CD4-positive, alpha-beta T cell (primary cell): ENCODE results near the gene SNAPC3. TPM values are rescaled to one million over a fixed set of nuclear protein-coding genes. Genes with fewer than 3 reads are reported as not detected.

Source experiments
- ATAC-seq: fragments of 200-7000 bp; cut with Tn5 transposase; one replicate; pipeline ENCODE4 v1.10.0; 2022; ENCODE audit warnings: mild to moderate bottlenecking; ENCODE audit not compliant: poor library complexity
- CTCF ChIA-PET: fragments of 350-600 bp; sonication (Branson Sonifier 250); formaldehyde crosslinking; loops from one replicate; lab custom pipeline; 2021; ENCODE audit warnings: antibody characterized with exemption, inconsistent platforms; lab: Charles Lee
- POLR2A ChIA-PET: fragments of 350-600 bp; sonication (Branson Sonifier 250); formaldehyde crosslinking; loops from one replicate; lab custom pipeline; 2021; ENCODE audit warnings: antibody characterized with exemption, inconsistent platforms; lab: Charles Lee
- DNase-seq, 14 experiments: peaks; one replicate each; pipeline ENCODE4 v3.0.0-alpha.2; 2013 to 2020; ENCODE audit warnings: mixed read lengths in 2 of 14
- H3K27ac ChIP-seq, 2 donors: one replicate each; pipeline versions ENCODE4 v1.5.1 to v1.7.0; 2013; ENCODE audit warnings: low read length in 2 of 2, low read depth in 1 of 2, mild to moderate bottlenecking in 1 of 2
- H3K27me3 ChIP-seq, 2 experiments: 1 replicate in 1 of 2; 2 replicates in 1 of 2; pipeline versions ENCODE4 v1.6.1 to v1.7.0; 2013; ENCODE audit warnings: low read length in 2 of 2, control low read depth in 1 of 2, mild to moderate bottlenecking in 1 of 2, moderate library complexity in 1 of 2; ENCODE audit not compliant: insufficient read depth in 2 of 2, control insufficient read depth in 1 of 2
- H3K36me3 ChIP-seq: one replicate; pipeline ENCODE4 v1.6.1; 2013; ENCODE audit warnings: low read length, control low read depth; ENCODE audit not compliant: insufficient read depth
- H3K4me1 ChIP-seq: one replicate; pipeline ENCODE4 v1.6.1; 2013; ENCODE audit warnings: low read length, control low read depth; ENCODE audit not compliant: insufficient read depth
- H3K4me3 ChIP-seq: one replicate; pipeline ENCODE4 v1.5.1; 2013; ENCODE audit warnings: mild to moderate bottlenecking, low read length, moderate library complexity
- H3K9me3 ChIP-seq, 2 experiments: 1 replicate in 1 of 2; 2 replicates in 1 of 2; pipeline versions ENCODE4 v1.6.1 to v1.7.0; 2013; ENCODE audit warnings: low read length in 2 of 2, mild to moderate bottlenecking in 2 of 2, control low read depth in 1 of 2, moderate library complexity in 1 of 2; ENCODE audit not compliant: control insufficient read depth in 1 of 2, insufficient read depth in 1 of 2
- H3K27ac Mint-ChIP-seq: one replicate; pipeline ENCODE4 v1.8.0; 2020; ENCODE audit warnings: mixed read lengths
- H3K27me3 Mint-ChIP-seq: one replicate; pipeline ENCODE4 v1.8.0; 2021; ENCODE audit warnings: mixed read lengths
- H3K36me3 Mint-ChIP-seq: one replicate; pipeline ENCODE4 v1.8.0; 2021; ENCODE audit warnings: low read depth, mixed read lengths
- H3K4me1 Mint-ChIP-seq: one replicate; pipeline ENCODE4 v1.8.0; 2021; ENCODE audit warnings: low read depth, mixed read lengths
- H3K4me3 Mint-ChIP-seq: one replicate; pipeline ENCODE4 v1.8.0; 2020; ENCODE audit warnings: mild to moderate bottlenecking, mixed read lengths
- H3K9me3 Mint-ChIP-seq: one replicate; pipeline ENCODE4 v1.8.0; 2020; ENCODE audit warnings: mixed read lengths
- CTCF ChIP-seq: fragments of 200-600 bp; IDR thresholded peaks from one replicate; pipeline ENCODE4 v1.8.0; 2022; ENCODE audit warnings: antibody characterized with exemption, mild to moderate bottlenecking
- intact Hi-C, 2 experiments: fragments of 100-400 bp; cut with DNase I in 1 of 2; cut with micrococcal nuclease in 1 of 2; formaldehyde crosslinking; loops; one replicate each; pipeline versions ENCODE4 v1.15.1 to v1.9.0; 2023 to 2025; cut with DNase I, micrococcal nuclease
- total RNA-seq, 174 experiments: library from RNA in 2 of 174; stranded (reverse) in 2 of 174; gene quantifications; one replicate each; pipeline ENCODE4 v1.2.3 and lab custom pipeline; 2021 to 2026

SNAPC3 gene
- total RNA-seq, 2 experiments from 2014 or later = 3.3 to 4.7 TPM

- CTCF ChIA-PET = interaction anchor here (1.0 to 1.5 kb wide), 2 partner anchors 10 to 64 kb away, joined by 3 read pairs; no protein-coding TSS in a partner anchor
- Histone ChIP-seq H3K9me3 (no peaks in the 10 kb centered on the region), H3K4me1 (no peaks in the 10 kb centered on the region), H3K36me3 (peaks cover 63% of the 10 kb centered on the region), H3K4me3 (no peak overlapping the region), H3K27ac (no peak overlapping the region), H3K27me3 (no peaks in the 10 kb centered on the region)
- POLR2A ChIA-PET = no interaction called here
- intact Hi-C loops = no loop called here
- no peak for ATAC-seq
- H3K36me3 Mint-ChIP-seq = peaks cover 76% of the 10 kb centered on the region
- no peak for TF ChIP-seq CTCF
- no peak for DNase-seq
- no peak overlapping the region for H3K27ac Mint-ChIP-seq
- no peak overlapping the region for H3K4me3 Mint-ChIP-seq
- no peaks in the 10 kb centered on the region for H3K9me3 Mint-ChIP-seq
- H3K4me1 Mint-ChIP-seq = no peaks in the 10 kb centered on the region
- H3K27me3 Mint-ChIP-seq = no peaks in the 10 kb centered on the region
These were observed 31.3 kb downstream of the SNAPC3 start for GRCh38 chr9:15453956-15454355.

- Mint-ChIP-seq H3K36me3 (peaks cover 82% of the 10 kb centered on the region), H3K9me3 (no peaks in the 10 kb centered on the region), H3K4me3 (no peak overlapping the region), H3K4me1 (no peaks in the 10 kb centered on the region), H3K27me3 (no peaks in the 10 kb centered on the region), H3K27ac (no peak overlapping the region)
- TF ChIP-seq CTCF = no peak
- intact Hi-C loops = no loop called here
- ChIA-PET POLR2A (no interaction called here), CTCF (no interaction called here)
- ATAC-seq (no peak), DNase-seq (no peak)
- peaks cover 70% of the 10 kb centered on the region for H3K36me3 ChIP-seq
- no peaks in the 10 kb centered on the region for H3K4me1 ChIP-seq
- H3K27ac ChIP-seq = no peak overlapping the region
- no peak overlapping the region for H3K4me3 ChIP-seq
- H3K9me3 ChIP-seq = no peaks in the 10 kb centered on the region
- H3K27me3 ChIP-seq = no peaks in the 10 kb centered on the region
These were observed 38.4 kb downstream of the SNAPC3 start for GRCh38 chr9:15461056-15461455.

GRCh38 chr9:15461601-15462000 lies 38.9 kb downstream of the SNAPC3 start:
- peaks cover 83% of the 10 kb centered on the region for H3K36me3 Mint-ChIP-seq
- CTCF ChIA-PET = no interaction called here

More at GRCh38 chr9:15461601-15462000, 38.9 kb downstream of the SNAPC3 start:
- peaks cover 76% of the 10 kb centered on the region for H3K36me3 ChIP-seq
- no peak overlapping the region for H3K4me3 ChIP-seq
- no peaks in the 10 kb centered on the region for H3K27me3 Mint-ChIP-seq
- ATAC-seq (no peak), DNase-seq (no peak)
- H3K4me1 Mint-ChIP-seq = no peaks in the 10 kb centered on the region
- intact Hi-C loops = no loop called here
- H3K27me3 ChIP-seq = no peaks in the 10 kb centered on the region
- no peak for TF ChIP-seq CTCF
- H3K9me3 ChIP-seq = no peaks in the 10 kb centered on the region
- H3K4me1 ChIP-seq = no peaks in the 10 kb centered on the region
- POLR2A ChIA-PET = no interaction called here
- no peaks in the 10 kb centered on the region for H3K9me3 Mint-ChIP-seq
- H3K27ac ChIP-seq = no peak overlapping the region
- H3K27ac Mint-ChIP-seq = no peak overlapping the region
- no peak overlapping the region for H3K4me3 Mint-ChIP-seq
